ENCODE data around the gene IQSEC1. TPM values are rescaled to one million over a fixed set of nuclear protein-coding genes. Genes with fewer than 3 reads are reported as not detected.

The IQSEC1 gene
- total and polyA plus RNA-seq, 10 of the 15 experiments (the other 5 are each of a cell fraction or from before 2014, with no cell fraction given) = 0.92 to 55.2 (median 8.5) TPM

- intact Hi-C loops (cut with micrococcal nuclease; ENCODE audit: unreplicated experiment) (no loop called here), in situ Hi-C loops (cut with MboI) (no loop called here)
- Histone ChIP-seq H3K4me1 (ENCODE audit: control insufficient read depth, insufficient read depth, low read length) (peaks cover 53% of the 10 kb centered on the region), H3K79me2 (ENCODE audit: control insufficient read depth, insufficient read depth, low read length) (peaks cover 56% of the 10 kb centered on the region), H3K27ac (ENCODE audit: control insufficient read depth, insufficient read depth) (no peak overlapping the region), H3K4me3 (no peak overlapping the region), H3K4me2 (ENCODE audit: control insufficient read depth, insufficient read depth) (peak overlapping the region; percentile 15; the same call in 1 of the 2 replicates), H3K9me3 (replicated peaks; ENCODE audit: control insufficient read depth, insufficient read depth, low read length) (no peaks in the 10 kb centered on the region), H3K27me3 (replicated peaks in 1 of 2; ENCODE audit: control insufficient read depth in 2 of 2, insufficient read depth in 2 of 2, low read length in 1 of 2) (no peaks in the 10 kb centered on the region), H4K20me1 (ENCODE audit: control insufficient read depth, insufficient read depth) (peaks cover 16% of the 10 kb centered on the region), H3K36me3 (ENCODE audit: control insufficient read depth in 2 of 2, insufficient read depth in 2 of 2, low read length in 1 of 2) (peaks cover 0 to 11% of the 10 kb centered on the region in 2 experiments; a peak in 3 of 4 replicates), H2AFZ (ENCODE audit: control insufficient read depth, low read depth, low read length) (no peak overlapping the region), H3K9ac (ENCODE audit: control insufficient read depth, insufficient read depth, low read length) (no peak overlapping the region)
- no peak for FAIRE-seq
- TF ChIP-seq, protein P1, sequence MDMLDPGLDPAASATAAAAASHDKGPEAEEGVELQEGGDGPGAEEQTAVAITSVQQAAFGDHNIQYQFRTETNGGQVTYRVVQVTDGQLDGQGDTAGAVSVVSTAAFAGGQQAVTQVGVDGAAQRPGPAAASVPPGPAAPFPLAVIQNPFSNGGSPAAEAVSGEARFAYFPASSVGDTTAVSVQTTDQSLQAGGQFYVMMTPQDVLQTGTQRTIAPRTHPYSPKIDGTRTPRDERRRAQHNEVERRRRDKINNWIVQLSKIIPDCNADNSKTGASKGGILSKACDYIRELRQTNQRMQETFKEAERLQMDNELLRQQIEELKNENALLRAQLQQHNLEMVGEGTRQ (IDR thresholded peaks at IDR 0.05; ENCODE audit: borderline replicate concordance, low read depth, low read length) = no peak
- TF ChIP-seq POLR2AphosphoS5 (IDR thresholded peaks at IDR 0.05; ENCODE audit: low read length) = no peak
- TF ChIP-seq RUNX3 (IDR thresholded peaks at IDR 0.05; ENCODE audit: low read length) = no peak
- no peak for TF ChIP-seq SUZ12 (IDR thresholded peaks at IDR 0.05; ENCODE audit: unreplicated experiment)
- TF ChIP-seq JUNB (IDR thresholded peaks at IDR 0.05) = no peak
- TF ChIP-seq CBX5 (IDR thresholded peaks at IDR 0.05; ENCODE audit: low read depth) = no peak
- no peak for TF ChIP-seq JUND (IDR thresholded peaks at IDR 0.05; ENCODE audit: low read depth, low read length)
- TF ChIP-seq TAF1 (IDR thresholded peaks at IDR 0.05; ENCODE audit: borderline replicate concordance, low read depth, low read length) = no peak
- TF ChIP-seq RCOR1 (conservative IDR thresholded peaks at IDR 0.05; ENCODE audit: low read depth, low read length) = no peak
- TF ChIP-seq, protein P2, sequence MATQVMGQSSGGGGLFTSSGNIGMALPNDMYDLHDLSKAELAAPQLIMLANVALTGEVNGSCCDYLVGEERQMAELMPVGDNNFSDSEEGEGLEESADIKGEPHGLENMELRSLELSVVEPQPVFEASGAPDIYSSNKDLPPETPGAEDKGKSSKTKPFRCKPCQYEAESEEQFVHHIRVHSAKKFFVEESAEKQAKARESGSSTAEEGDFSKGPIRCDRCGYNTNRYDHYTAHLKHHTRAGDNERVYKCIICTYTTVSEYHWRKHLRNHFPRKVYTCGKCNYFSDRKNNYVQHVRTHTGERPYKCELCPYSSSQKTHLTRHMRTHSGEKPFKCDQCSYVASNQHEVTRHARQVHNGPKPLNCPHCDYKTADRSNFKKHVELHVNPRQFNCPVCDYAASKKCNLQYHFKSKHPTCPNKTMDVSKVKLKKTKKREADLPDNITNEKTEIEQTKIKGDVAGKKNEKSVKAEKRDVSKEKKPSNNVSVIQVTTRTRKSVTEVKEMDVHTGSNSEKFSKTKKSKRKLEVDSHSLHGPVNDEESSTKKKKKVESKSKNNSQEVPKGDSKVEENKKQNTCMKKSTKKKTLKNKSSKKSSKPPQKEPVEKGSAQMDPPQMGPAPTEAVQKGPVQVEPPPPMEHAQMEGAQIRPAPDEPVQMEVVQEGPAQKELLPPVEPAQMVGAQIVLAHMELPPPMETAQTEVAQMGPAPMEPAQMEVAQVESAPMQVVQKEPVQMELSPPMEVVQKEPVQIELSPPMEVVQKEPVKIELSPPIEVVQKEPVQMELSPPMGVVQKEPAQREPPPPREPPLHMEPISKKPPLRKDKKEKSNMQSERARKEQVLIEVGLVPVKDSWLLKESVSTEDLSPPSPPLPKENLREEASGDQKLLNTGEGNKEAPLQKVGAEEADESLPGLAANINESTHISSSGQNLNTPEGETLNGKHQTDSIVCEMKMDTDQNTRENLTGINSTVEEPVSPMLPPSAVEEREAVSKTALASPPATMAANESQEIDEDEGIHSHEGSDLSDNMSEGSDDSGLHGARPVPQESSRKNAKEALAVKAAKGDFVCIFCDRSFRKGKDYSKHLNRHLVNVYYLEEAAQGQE (IDR thresholded peaks at IDR 0.05; ENCODE audit: low read depth, low read length) = no peak
- TF ChIP-seq PRDM15 (CRISPR knock-in tag; IDR thresholded peaks at IDR 0.05) = no peak
- no peak for TF ChIP-seq FOXM1 (IDR thresholded peaks at IDR 0.05; ENCODE audit: low read depth, low read length)
- TF ChIP-seq MTA3 (IDR thresholded peaks at IDR 0.05; ENCODE audit: borderline replicate concordance, low read length) = no peak
- 28% methylated on average over 7 of the region's 7 CpGs for WGBS (ENCODE audit: insufficient coverage, insufficient replicate concordance, low lambda C conversion rate, missing lambda C conversion rate)
- ChIA-PET SMC1A (ENCODE audit: uncharacterized antibody, unreplicated experiment) (no interaction called here), POLR2A (interaction anchor here (1.0 kb wide), 1 partner anchor 14 kb away, joined by 3 read pairs; no protein-coding TSS in a partner anchor), CTCF (interaction anchor here (1.1 to 1.6 kb wide), 3 partner anchors 19 to 21 kb away, joined by 4 to 5 read pairs (median 4); no protein-coding TSS in a partner anchor), RAD21 (ENCODE audit: unreplicated experiment) (no interaction called here)
- BruUV-seq (replicated peaks) = no TSS peak
- DNase-seq (ENCODE audit: low read depth, low spot score) = no peak
- ATAC-seq = no peak
Observed at GRCh38 chr3:12963231-12963896, 109.9 kb downstream of the IQSEC1 start.

Data from GM12878 (cell line).